ENCODE measurements around the gene SLC34A1.

SLC34A1 gene

GRCh38 chr5:177389241-177390169 is 5.3 kb downstream of the SLC34A1 start:
- no peak for DNase-seq

- DNase-seq: peak; percentile 76
Measured at GRCh38 chr5:177390363-177391300, 6.4 kb downstream of the SLC34A1 start.

- DNase-seq: no peak
Measured at GRCh38 chr5:177392765-177393164, 8.5 kb downstream of the SLC34A1 start.

- no peak for DNase-seq
Measured at GRCh38 chr5:177393206-177393765, 9.1 kb downstream of the SLC34A1 start.

- no peak for DNase-seq
Measured at GRCh38 chr5:177393990-177394389, 9.8 kb downstream of the SLC34A1 start.

- DNase-seq: no peak
Measured at GRCh38 chr5:177396078-177396477, 11.8 kb downstream of the SLC34A1 start.

GRCh38 chr5:177396807-177397206 is 12.6 kb downstream of the SLC34A1 start:
- no peak for DNase-seq

GRCh38 chr5:177397875-177398390 is 13.7 kb downstream of the SLC34A1 start:
- DNase-seq: no peak

- no peak for DNase-seq
Measured at GRCh38 chr5:177399997-177400868, 16.0 kb downstream of the SLC34A1 start, which contains the start of gene PFN3. Gene PFN3 (minus strand): TSS chr5:177400661. CDS start chr5:177400576, 85 bp downstream.

GRCh38 chr5:177402271-177403043 is 18.2 kb downstream of the SLC34A1 start:
- peak; percentile 78 for DNase-seq

GRCh38 chr5:177403102-177403791 is 19.0 kb downstream of the SLC34A1 start:
- no peak for DNase-seq

- DNase-seq: peak; percentile 71
Measured at GRCh38 chr5:177403792-177404640, 19.8 kb downstream of the SLC34A1 start.

GRCh38 chr5:177404641-177405179 is 20.5 kb downstream of the SLC34A1 start:
- DNase-seq: no peak

- DNase-seq: no peak
Measured at GRCh38 chr5:177405312-177405711, 21.1 kb downstream of the SLC34A1 start.

- no peak for DNase-seq
Measured at GRCh38 chr5:177405805-177406204, 21.6 kb downstream of the SLC34A1 start.

GRCh38 chr5:177409043-177409801 is 25.0 kb downstream of the SLC34A1 start, which contains the start of gene F12:
Gene F12 (minus strand): TSS chr5:177409564. CDS start chr5:177409527, 37 bp downstream.
- no peak for DNase-seq

GRCh38 chr5:177410575-177410974 is 26.3 kb downstream of the SLC34A1 start:
- no peak for DNase-seq

GRCh38 chr5:177412603-177413233 is 28.5 kb downstream of the SLC34A1 start:
- DNase-seq: no peak

Data from NCI-H774 (cell line).